HG03439 (cell line): Measurements from ENCODE around the gene TAS2R30.
"Not testable (repeated sequence)": the region's sequence is repeated elsewhere in the genome, so short reads cannot be mapped to it uniquely, and the experiment has no call there.

Source experiments
- ATAC-seq: cut with Tn5 transposase; IDR thresholded peaks from one replicate; pipeline ENCODE4 v1.9.1; 2021; ENCODE audit warnings: mild to moderate bottlenecking, moderate library complexity; ENCODE audit not compliant: unreplicated experiment

Gene TAS2R30

DNA sequence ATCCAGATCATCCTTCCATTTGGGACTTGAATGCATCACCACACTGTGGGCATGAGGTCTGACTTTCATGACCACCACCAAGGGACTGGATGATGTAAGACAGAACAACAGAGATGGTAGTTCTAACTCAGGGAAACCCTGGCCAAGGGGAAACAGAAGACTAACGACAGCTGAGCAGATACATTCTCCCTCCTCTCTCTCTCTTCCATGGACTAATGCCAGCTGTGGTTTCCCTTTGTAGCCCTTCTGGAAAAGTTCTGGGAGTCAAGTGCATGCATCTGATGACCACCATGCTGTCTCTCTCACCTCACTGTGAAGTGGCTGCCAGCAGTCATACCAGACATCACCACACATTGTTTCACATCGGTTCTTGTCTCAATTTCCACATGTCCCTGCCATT, 3.4 kb downstream of the TAS2R30 start:
- ATAC-seq, result no peak

DNA sequence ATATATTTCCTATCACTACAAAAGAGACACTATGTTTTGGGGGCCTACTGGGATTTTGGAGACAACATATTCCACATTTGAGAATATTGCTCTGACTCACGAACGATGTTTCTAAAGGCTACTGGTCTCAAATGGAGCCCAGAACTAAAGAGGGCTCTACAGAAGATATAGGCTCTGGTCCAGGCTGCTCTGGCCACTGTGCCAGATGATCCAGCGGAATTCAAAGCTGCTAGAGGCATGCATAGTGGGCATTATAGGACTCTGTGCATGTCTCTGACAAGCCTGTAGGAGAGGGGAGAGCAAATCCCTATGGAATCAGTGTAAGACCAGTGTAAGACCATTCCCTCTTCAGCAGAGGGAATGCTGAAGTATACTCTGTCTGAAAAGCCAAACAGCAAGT, 4.1 kb downstream of the TAS2R30 start:
- no peak for ATAC-seq

DNA sequence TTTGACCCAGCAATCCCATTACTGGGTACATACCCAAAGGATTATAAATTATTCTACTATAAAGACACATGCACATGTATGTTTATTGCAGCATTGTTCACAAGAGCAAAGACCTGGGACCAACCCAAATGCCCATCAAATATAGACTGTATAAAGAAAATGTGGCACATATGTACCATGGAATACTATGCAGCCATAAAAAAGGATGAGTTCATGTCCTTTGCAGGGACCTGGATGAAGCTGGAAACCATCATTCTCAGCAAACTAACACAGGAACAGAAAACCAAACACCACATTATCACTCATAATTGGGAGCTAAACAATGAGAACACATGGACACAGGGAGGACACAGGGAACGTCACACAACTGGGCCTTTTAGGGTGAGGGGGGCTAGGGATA, 20.3 kb downstream of the TAS2R30 start:
- not testable (repeated sequence) for ATAC-seq

DNA sequence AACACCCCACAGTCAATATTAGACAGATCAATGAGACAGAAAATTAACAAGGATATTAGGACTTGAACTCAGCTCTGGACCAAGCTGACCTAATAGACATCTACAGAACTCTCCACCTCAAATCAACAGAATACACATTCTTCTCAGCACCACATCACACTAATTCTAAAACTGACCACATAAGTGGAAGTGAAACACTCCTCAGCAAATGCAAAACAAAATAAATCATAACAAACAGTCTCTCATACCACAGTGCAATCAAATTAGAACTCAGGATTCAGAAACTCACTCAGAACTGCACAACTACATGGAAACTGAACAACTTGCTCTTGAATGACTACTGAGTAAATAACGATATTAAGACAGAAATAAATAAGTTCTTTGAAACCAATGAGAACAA, 23.2 kb downstream of the TAS2R30 start:
- not testable (repeated sequence) for ATAC-seq

DNA sequence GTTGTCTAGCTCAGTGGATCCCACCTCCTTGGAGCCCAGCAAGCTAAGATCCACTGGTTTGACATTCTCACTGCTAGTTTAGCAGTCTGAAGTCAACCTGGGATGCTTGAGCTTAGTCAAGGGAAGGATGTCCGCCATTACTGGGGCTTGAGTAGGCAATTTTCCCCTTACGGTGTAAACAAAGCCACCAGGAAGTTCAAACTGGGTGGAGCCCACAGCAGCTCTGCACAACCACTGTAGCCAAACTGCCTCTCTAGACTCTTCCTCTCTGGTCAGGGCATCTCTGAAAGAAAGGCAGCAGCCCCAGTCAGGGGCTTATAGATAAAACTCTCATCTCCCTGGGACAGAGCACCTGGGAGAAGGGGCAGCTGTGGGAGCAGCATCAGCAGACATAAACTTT, 25.6 kb downstream of the TAS2R30 start:
- no peak for ATAC-seq

DNA sequence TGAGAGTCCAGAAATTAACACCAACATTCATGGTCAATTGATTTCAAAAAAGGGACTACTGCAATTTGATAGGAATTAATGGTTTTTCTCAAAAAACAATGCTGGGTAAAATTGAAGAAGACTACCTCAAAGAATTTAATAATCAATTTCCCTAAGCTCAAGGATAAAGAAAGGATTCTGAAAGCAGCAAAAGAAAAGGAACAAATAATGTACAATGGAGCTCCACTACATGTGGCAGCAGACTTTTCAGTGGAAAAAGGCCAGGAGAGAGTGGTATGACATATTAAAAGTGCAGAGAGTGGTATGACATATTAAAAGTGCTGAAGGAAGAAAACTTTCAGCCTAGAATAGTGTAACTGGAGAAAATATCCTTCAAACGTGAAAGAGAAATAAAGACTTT, 26.7 kb downstream of the TAS2R30 start:
- no peak for ATAC-seq

DNA sequence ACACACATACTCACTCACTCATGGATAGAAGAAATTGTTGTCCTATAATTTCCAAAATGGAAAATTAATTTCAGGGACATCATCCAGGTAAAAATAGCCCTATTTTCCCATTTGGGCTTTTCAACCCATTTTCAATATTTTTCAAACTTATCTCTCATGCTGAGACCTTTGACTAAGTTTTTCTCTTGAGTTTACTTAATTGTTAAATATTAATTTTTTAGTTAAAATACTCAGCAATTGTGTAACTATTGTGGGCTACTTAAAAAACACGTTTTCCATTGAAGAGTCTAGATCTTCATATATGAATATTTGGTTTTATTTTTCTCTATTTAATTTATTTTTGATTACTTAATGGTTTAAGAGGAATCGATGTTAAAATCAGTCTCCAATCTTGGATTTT, 28.2 kb downstream of the TAS2R30 start:
- ATAC-seq, result no peak

DNA sequence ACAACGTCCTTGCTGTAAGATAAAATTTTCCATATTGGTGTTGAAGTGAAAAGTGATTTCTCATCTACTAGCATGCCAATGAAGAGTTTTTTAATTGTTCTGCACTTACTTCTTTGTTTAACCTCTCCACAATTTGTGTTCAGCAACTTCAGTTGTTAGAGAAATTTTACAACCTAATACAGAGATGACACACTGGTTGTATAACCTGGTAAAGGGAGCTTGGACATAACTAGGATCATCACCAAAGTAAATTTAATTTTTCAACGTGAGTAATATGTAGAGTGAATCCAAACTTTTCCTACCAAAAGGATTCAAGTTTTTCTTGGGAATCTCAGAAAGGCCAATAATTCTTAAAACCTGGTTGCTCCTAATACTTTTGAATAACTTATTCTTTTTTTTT, 28.9 kb downstream of the TAS2R30 start:
- no peak for ATAC-seq

DNA sequence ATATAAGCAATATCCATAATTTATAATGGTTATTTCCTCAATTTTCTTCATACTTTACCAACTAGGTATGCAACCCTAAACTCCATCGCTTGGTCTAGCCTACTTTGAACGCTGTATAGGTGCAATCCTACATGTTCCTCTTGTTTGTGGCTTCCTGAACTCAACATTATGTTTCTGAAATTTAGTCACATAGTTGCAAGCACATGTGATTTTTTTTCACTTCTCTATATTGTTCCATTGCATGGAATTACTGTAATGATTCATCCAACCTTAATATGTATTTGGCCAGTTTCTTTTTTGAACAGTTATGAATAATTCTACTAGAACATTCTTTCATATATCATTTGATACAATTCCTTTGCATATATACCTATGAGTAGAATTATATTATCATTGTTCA, 39.5 kb downstream of the TAS2R30 start:
- ATAC-seq, result not testable (repeated sequence)

DNA sequence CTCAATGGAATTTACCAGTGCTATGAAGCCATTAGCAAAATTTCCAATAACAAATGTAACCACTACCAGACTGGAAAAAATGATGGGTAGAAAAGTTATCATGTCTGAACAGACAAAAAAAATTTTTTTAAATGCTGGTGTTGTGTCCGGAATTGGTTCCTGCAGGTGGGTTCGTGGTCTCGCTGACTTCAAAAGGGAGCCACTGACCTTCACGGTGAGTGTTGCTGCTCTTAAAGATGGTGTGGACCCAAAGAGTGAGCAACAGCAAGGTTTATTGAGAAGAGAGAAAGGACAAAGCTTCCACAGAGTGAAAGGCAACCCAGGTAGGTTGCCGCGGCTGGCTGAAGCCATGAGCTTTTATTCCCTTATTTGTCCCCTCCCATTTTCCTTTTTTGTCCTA, 42.3 kb downstream of the TAS2R30 start, which contains the start of gene TAS2R43:
Gene TAS2R43, minus strand, starts transcription at position 186 of the 400 bp plus-strand sequence. Its CDS starts 84 bp downstream, at position 102.
- no peak for ATAC-seq

DNA sequence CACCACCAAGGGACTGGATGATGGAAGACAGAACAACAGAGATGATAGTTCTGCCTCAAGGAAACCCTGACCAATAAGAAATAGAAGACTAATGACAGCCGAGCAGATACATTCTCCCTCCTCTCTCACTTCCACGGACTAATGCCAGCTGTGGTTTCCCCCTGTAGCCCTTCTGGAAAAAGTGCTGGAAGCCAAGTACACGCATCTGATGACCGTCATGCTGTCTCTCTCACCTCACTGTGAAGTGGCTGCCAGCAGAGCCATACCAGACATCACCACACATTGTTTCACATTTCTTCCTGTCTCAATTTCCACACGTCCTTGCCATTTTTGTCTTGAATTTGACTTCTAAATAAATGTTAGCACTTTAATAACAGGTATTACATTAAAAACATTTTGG, 45.2 kb downstream of the TAS2R30 start:
- no peak for ATAC-seq

DNA sequence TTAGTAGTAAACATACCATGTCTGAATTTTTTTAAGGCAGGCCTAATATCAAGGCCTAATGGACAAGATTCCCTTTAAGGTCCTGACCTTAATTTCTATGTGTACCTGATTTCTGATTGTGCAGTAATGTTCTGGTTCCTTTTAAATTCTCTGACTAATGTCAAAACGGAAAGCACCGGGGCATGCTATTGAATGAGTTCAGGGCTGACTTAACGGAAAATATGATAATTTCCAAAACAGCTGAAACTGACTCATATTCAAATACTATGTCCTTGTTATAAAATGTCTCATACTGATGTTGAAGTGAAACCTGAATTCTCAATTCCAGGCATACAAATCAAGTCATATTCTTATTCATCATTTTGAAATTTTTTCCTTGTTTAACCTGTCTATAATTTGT, 49.0 kb downstream of the TAS2R30 start:
- no peak for ATAC-seq
